SIG-M5 treated with dmso at 0.1 percent for 504 hours (cell line): Measurements from ENCODE around the gene GANC.
A peak's percentile ranks its signal among the peaks of the same experiment; 100 is the strongest.
"Not testable (repeated sequence)": the region's sequence is repeated elsewhere in the genome, so short reads cannot be mapped to it uniquely, and the experiment has no call there.

ENCODE experiments used
- DNase-seq: peaks from one replicate; lab custom pipeline; 2025; ENCODE audit not compliant: unreplicated experiment; lab: John Stamatoyannopoulos, UW

GANC gene

GRCh38 chr15:42272939-42273899 is at the start of gene GANC, which contains the start of gene TMEM87A:
TSS of gene GANC (plus strand) at chr15:42273201. CDS start at chr15:42274482, 1,281 bp downstream.
TSS of gene TMEM87A (minus strand) at chr15:42273433. CDS start at chr15:42273398, 35 bp downstream.
- DNase-seq = peak; percentile 96

- no peak for DNase-seq
Observed at GRCh38 chr15:42226648-42227047, 46.4 kb upstream of the GANC start.

- DNase-seq = no peak
Observed at GRCh38 chr15:42228036-42228435, 45.0 kb upstream of the GANC start.

DNA sequence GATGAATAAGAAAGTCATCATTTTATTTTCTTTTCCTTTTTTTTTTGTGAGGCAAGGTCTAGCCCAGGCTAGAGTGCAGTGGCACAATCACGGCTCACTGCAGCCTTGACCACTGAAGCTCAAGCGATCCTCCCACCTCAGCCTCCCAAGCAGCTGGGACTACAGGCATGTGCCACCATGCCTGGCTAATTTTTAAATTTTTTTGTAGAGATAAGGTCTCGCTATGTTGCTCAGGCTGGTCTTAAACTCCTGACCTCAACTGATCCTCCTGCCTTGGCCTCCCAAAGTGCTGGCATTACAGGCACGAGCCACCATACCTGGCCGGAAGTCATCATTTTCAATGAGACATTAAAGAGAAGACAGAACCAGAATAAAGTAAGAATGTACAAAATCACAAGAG is 44.0 kb upstream of the GANC start:
- not testable (repeated sequence) for DNase-seq

GRCh38 chr15:42231088-42231487 is 41.9 kb upstream of the GANC start:
- no peak for DNase-seq

DNA sequence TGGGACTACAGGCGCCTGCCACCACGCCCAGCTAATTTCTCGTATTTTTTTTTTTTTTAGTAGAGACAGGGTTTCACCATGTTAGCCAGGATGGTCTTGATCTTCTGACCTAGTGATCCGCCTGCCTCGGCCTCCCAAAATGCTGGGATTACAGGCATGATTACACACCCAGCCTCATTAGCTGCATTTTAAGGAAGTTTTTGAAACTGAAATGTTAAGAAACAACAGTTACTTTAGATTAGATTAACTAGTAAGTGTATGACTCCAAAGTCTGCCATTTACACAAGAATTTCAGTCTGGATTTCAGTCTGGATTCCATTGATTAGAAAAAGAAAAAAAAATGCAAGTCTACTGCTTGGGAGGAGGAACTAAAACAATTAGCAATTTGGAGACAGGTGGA is 40.4 kb upstream of the GANC start:
- no peak for DNase-seq

DNA sequence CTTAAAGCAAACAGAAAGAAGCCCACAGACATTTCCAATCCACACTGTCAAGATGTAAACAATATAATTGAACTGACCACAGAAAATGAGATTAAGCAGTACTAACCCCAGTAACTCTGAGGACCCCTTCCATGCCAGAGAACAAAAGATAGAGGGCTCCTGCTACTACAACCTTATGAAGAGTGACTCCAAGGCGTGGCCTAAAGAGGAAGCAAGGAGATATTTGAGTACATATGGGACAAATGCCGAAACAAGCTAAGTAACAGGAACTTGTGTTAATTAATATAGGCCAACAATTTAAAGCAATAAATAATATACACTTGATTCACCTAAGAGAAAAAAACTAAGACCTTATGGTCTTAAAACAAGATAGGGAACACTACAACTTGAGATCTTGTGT is 39.9 kb upstream of the GANC start:
- DNase-seq = no peak

DNA sequence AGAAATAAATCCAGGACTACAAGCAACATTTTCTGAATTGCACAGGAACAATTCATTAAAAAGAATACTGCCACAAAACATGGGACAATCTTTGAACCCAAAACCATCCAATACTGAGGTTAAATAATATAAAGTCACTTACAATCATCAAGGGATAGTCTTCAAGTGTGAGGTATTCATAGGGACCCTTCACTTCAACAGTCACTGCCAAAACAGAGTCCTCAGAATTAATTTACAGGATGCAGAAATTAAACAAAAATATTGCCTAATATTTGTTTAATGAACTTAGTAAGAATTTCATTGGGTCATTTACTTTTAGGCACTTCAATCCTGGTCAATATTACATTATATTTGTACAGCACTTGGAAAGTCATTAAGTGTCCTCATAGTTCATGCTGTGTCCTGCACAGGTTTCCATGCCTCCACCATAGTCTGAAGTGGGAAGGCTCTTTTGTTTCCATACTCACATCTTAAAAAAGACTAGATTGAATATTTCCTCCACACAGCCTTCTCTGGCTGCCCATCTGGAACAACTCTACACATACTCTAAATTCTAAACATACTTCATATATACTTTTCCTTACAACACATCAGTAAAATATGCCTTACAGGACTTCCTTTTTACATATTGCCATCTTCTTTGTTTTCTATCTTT is 33.3 kb upstream of the GANC start:
- no peak for DNase-seq

GRCh38 chr15:42240823-42241222 is 32.2 kb upstream of the GANC start:
- DNase-seq = no peak

- no peak for DNase-seq
Observed at GRCh38 chr15:42253300-42253699, 19.7 kb upstream of the GANC start.

GRCh38 chr15:42264795-42265194 is 8.2 kb upstream of the GANC start:
- DNase-seq = no peak

GRCh38 chr15:42267286-42267685 is 5.7 kb upstream of the GANC start:
- no peak for DNase-seq

DNA sequence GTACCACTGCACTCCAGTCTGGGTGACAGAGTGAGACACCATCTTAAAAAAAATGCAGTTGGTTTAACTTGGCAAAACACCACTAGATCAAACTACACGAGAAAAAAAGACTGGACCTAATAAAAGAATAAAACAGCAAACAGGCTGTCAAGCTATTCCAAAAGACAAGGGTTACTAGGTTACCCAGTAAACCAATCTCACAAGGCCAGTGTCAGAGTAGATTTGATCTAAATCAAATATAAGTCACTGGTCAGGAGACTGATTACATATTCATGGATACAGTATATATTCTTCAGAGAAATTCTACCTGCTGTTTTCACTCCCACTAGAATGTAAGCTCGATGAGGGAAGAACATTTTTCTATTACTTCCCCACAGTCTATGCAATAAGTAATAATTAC is 2.5 kb upstream of the GANC start:
- peak; percentile 3 for DNase-seq

GRCh38 chr15:42270996-42271395 is 2.0 kb upstream of the GANC start:
- DNase-seq = no peak

DNA sequence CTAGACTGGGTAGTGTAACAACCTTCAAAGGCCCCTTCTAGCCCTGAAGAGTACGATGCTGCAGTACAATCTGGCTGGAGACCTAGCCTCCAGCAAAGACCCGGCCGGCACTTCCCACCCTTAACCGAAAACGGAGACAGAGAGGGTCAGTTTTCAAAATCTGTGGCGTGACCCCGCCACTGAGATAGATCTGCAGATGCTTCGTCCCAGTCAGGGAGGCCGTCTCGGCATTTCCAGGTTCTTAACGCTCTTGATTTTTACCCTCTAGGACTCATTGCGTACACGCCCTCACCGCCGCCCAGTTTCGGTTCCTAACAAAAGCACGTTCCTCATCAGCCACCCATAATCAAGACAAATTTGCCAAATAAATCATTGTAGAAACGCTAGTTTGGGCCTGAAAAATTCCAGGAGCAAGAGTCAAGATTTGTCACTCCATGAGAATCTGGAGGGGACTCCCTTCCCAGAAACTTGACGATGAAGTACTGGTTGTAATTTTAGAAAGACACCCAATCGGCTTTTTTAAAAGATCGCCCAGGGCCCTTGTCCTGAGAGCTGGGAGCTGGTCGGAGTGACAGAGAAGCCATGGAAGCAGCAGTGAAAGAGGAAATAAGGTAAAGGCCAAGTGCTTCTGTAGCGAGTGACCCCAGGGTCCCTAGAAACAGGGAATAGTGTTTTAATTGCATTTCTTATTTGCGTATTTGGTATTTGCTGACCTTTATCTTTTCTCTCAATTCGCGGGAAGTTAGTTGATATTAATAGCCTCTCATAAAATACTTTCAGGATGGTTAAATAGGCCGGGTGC is 1.1 kb downstream of the GANC start:
- peak; percentile 83 for DNase-seq

DNA sequence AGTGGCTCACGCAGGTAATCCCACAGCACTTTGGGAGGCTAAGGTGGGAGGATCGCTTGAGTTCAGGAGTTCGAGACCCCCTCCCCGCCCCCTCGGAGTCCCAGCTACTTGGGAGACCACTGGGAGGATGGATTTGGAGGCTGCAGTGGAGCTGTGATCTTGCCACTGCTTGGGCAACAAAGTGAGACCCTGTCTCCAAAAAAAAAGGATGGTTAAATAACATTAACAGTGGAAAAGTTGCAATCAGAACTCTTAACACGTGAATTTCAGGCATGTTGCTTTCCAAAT is 1.6 kb downstream of the GANC start:
- DNase-seq = no peak

DNA sequence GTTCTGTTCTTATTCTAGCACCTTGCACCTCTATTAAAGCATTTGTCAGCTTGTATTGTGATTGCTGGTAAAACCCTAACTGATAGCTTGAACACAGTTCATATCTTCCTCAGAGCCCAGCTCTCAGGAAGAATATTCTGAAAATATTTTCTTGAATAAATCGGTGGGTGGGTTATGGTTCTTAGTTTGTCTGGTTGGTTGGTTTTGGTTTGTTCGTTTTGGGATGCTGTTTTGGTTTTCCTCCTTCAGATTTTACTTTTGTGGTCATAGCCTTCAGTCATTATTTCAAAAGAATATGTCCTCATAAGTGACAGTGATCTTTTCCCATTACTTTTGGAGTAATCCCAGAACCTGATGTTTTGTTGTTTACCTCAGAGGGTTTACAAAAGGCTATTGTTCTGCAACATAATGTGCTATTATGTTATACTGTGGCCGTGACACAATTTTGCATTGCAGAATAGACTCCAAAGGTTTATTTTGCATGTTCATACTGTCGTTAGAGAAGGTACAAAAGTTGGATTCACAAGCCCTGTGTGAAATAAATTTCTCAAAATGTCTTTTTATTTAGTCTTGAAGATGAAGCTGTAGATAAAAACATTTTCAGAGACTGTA is 2.9 kb downstream of the GANC start:
- no peak for DNase-seq

DNA sequence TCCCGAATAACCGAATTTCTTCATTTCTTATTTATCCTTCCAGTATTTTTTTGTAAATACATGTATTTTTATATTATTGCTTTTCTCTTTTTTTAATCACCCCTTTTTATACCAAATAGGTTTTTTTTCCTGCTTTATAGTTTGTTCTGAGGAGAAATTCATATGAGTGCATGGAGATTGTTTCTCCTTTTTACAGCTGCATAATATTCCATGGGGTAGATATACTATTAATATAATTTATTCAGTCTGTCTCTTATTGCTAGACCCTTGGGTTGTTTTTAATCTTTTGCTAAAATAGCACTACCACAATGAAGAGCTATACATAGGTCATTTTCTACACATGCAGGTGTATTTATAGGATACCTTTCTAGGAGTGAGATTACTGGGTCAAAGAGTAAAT is 3.8 kb downstream of the GANC start:
- DNase-seq = no peak

GRCh38 chr15:42279234-42279723 is 6.3 kb downstream of the GANC start:
- peak; percentile 16 for DNase-seq

- no peak for DNase-seq
Observed at GRCh38 chr15:42282344-42282743, 9.3 kb downstream of the GANC start.

GRCh38 chr15:42282926-42283325 is 9.9 kb downstream of the GANC start:
- DNase-seq = no peak
